ENCODE measurements around the gene PEAK3. TPM values are rescaled to one million over a fixed set of nuclear protein-coding genes. Genes with fewer than 3 reads are reported as not detected.
A peak's percentile ranks its signal among the peaks of the same experiment; 100 is the strongest.

Gene PEAK3
- total RNA-seq, 4 donors from 2014 or later: 0.16 to 1.3 (median 0.27) TPM; not detected in 1

GRCh38 chr19:2244125-2244411 lies 37.9 kb downstream of the PEAK3 start:
- H3K9me3 ChIP-seq: no peaks in the 10 kb centered on the region
- WGBS, 2 donors (ENCODE audit: low coverage in 1 of 2): no CpG with 5 or more reads among the region's 12 CpGs
- H3K4me3 ChIP-seq: no peak overlapping the region
- H3K27me3 ChIP-seq: no peaks in the 10 kb centered on the region
- peaks cover 0 to 66% (median 24%) of the 10 kb centered on the region in 3 donors for H3K4me1 ChIP-seq
- peaks cover 0 to 62% of the 10 kb centered on the region in 2 donors for H3K36me3 ChIP-seq
- no peak overlapping the region for H3K27ac ChIP-seq
- no peak for ATAC-seq
- no peak for TF ChIP-seq EP300 (IDR thresholded peaks at IDR 0.05)
- TF ChIP-seq CTCF (IDR thresholded peaks at IDR 0.05): no peak
- TF ChIP-seq POLR2AphosphoS5 (IDR thresholded peaks at IDR 0.05): no peak

GRCh38 chr19:2243274-2244124 lies 38.5 kb downstream of the PEAK3 start:
- no CpG with 5 or more reads among the region's 32 CpGs for WGBS, 2 donors (ENCODE audit: low coverage in 1 of 2)
- no peak overlapping the region for H3K27ac ChIP-seq
- no peak for ATAC-seq
- no peak overlapping the region for H3K4me3 ChIP-seq
- H3K27me3 ChIP-seq: no peaks in the 10 kb centered on the region
- H3K4me1 ChIP-seq: peaks cover 0 to 72% (median 29%) of the 10 kb centered on the region in 3 donors
- TF ChIP-seq CTCF (IDR thresholded peaks at IDR 0.05) (no peak), EP300 (IDR thresholded peaks at IDR 0.05) (no peak), POLR2AphosphoS5 (IDR thresholded peaks at IDR 0.05) (no peak), POLR2A (IDR thresholded peaks at IDR 0.05) (no peak)
- no peaks in the 10 kb centered on the region for H3K9me3 ChIP-seq
- peaks cover 0 to 56% of the 10 kb centered on the region in 2 donors for H3K36me3 ChIP-seq

GRCh38 chr19:2242816-2243215 lies 39.2 kb downstream of the PEAK3 start:
- Histone ChIP-seq H3K9me3 (no peaks in the 10 kb centered on the region), H3K4me1 (peaks cover 0 to 79% (median 36%) of the 10 kb centered on the region in 3 donors), H3K27ac (no peak overlapping the region), H3K36me3 (peaks cover 0 to 49% of the 10 kb centered on the region in 2 donors), H3K4me3 (no peak overlapping the region), H3K27me3 (no peaks in the 10 kb centered on the region)
- TF ChIP-seq CTCF (IDR thresholded peaks at IDR 0.05): no peak
- TF ChIP-seq POLR2AphosphoS5 (IDR thresholded peaks at IDR 0.05): no peak
- TF ChIP-seq POLR2A (IDR thresholded peaks at IDR 0.05): no peak
- no peak for TF ChIP-seq EP300 (IDR thresholded peaks at IDR 0.05)
- no peak for ATAC-seq
- WGBS, 2 donors (ENCODE audit: low coverage in 1 of 2): 88 to 92% methylated on average over 4 to 8 of the region's 8 CpGs

- Histone ChIP-seq H3K4me1 (peaks cover 0 to 81% (median 42%) of the 10 kb centered on the region in 3 donors), H3K27ac (peak overlapping the region in 1 of 4 donors; percentile 69), H3K27me3 (no peaks in the 10 kb centered on the region), H3K36me3 (peaks cover 0 to 42% of the 10 kb centered on the region in 2 donors), H3K4me3 (no peak overlapping the region), H3K9me3 (no peaks in the 10 kb centered on the region)
- WGBS, 2 donors (ENCODE audit: low coverage in 1 of 2): 76% methylated on average over 3 of the region's 12 CpGs; no CpG with 5 or more reads in 1 of the 2 donors
- ATAC-seq: no peak
- no peak for TF ChIP-seq EP300 (IDR thresholded peaks at IDR 0.05)
- TF ChIP-seq CTCF (IDR thresholded peaks at IDR 0.05): no peak
- no peak for TF ChIP-seq POLR2AphosphoS5 (IDR thresholded peaks at IDR 0.05)
- TF ChIP-seq POLR2A (IDR thresholded peaks at IDR 0.05): no peak
Observed at GRCh38 chr19:2242092-2242537, 39.9 kb downstream of the PEAK3 start.
